Gastrocnemius medialis (tissue), 4 donors: ENCODE data around the gene ARRDC4. TPM values are rescaled to one million over a fixed set of nuclear protein-coding genes. Genes with fewer than 3 reads are reported as not detected.
A peak's percentile ranks its signal among the peaks of the same experiment; 100 is the strongest.

Experiments used
- ATAC-seq, 2 donors: fragments of 150-250 bp; one replicate each; pipeline ENCODE4 v1.9.1; 2016
- DNase-seq, 2 donors: peaks; one replicate each; pipeline ENCODE4 v3.0.0-alpha.2; 2019
- H3K27ac ChIP-seq, 4 donors: fragments of 200-600 bp; sonication (generic); 1 replicate in 1 of 4; 2 replicates in 3 of 4; pipeline ENCODE4 v1.5.1; 2016 to 2018; ENCODE audit warnings: mild to moderate bottlenecking in 2 of 4, moderate library complexity in 1 of 4
- H3K27me3 ChIP-seq, 3 donors: fragments of 200-600 bp; sonication (generic) in 2 of 3; 1 replicate in 1 of 3; 2 replicates in 2 of 3; pipeline versions ENCODE4 v1.5.1 to v1.6.0; 2016 to 2019; ENCODE audit warnings: mild to moderate bottlenecking in 1 of 3, moderate library complexity in 1 of 3
- H3K36me3 ChIP-seq, 2 donors: fragments of 200-600 bp; sonication (generic) in 1 of 2; one replicate each; pipeline ENCODE4 v1.5.1; 2017 to 2018
- H3K4me1 ChIP-seq, 2 donors: fragments of 200-600 bp; sonication (generic) in 1 of 2; one replicate each; pipeline ENCODE4 v1.5.1; 2016 to 2017; ENCODE audit warnings: mild to moderate bottlenecking in 2 of 2
- H3K4me3 ChIP-seq, 4 donors: fragments of 200-600 bp; sonication (generic) in 3 of 4; 1 replicate in 1 of 4; 2 replicates in 3 of 4; pipeline ENCODE4 v1.5.1; 2016 to 2019; ENCODE audit warnings: mild to moderate bottlenecking in 2 of 4
- H3K9me3 ChIP-seq, 3 donors: fragments of 200-600 bp; sonication (generic) in 2 of 3; 1 replicate in 1 of 3; 2 replicates in 2 of 3; pipeline ENCODE4 v1.5.1; 2016 to 2019
- POLR2A ChIP-seq, 2 donors: fragments of 450-650 bp; IDR thresholded peaks; one replicate each; pipeline ENCODE4 v1.6.1; 2017; ENCODE audit warnings: antibody characterized with exemption in 2 of 2, mild to moderate bottlenecking in 2 of 2, moderate library complexity in 2 of 2
- in situ Hi-C, 4 donors: fragments of 200-750 bp; cut with MboI; loops; one replicate each; pipeline versions ENCODE4 v1.15.0 to v1.8.0; 2017; ENCODE audit warnings: low sequenced_read_pairs in 4 of 4
- intact Hi-C: fragments of 100-400 bp; cut with DNase I; formaldehyde crosslinking; loops from one replicate; pipeline ENCODE4 v1.15.1; 2023; ENCODE audit warnings: low total_unique reads
- total RNA-seq, 4 donors: library from RNA; depleted of rRNA; stranded (reverse); fragments of >200 nt; gene quantifications; one replicate each; pipeline versions ENCODE4 v1.1.0 to v1.2.3, GENCODE V29; 2016
- TF ChIP-seq, protein P1 (sequence below), 5 experiments: fragments of 450-650 bp in 3 of 5; fragments of 200-600 bp in 2 of 5; sonication (generic) in 2 of 5; IDR thresholded peaks in 4 of 5; conservative IDR thresholded peaks in 1 of 5; 1 replicate in 4 of 5; 2 replicates in 1 of 5; pipeline ENCODE4 v1.5.1; 2016 to 2019; ENCODE audit warnings: antibody characterized with exemption in 5 of 5, mild to moderate bottlenecking in 3 of 5, moderate library complexity in 3 of 5

Gene ARRDC4
- total RNA-seq, 4 donors from 2014 or later = 11.7 to 20.6 (median 17.7) TPM

DNA sequence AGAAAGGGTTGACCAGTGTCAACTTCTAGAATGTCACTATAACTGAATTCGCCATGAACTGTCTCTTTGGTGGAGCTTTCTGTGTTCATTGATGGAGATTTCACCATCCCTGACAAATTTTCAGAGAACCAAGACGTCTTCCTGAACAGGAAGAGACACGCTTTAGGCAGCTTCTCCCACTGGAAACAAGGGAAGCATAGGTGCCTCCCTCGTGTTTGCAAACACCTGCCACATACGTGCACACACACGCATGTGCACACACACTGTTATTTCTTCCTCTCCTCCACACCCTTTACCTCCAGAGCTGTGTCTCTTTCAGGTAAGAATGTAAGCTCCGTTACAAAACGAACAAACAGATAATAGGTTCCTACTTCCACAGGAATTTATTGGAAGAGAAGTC is 15.6 kb downstream of the ARRDC4 start:
- peaks cover 0 to 28% of the 10 kb centered on the region in 2 donors for H3K36me3 ChIP-seq
- intact Hi-C loops (no loop called here), in situ Hi-C loops (no loop called here)
- DNase-seq = no peak
- no peak overlapping the region for H3K4me3 ChIP-seq
- no peak overlapping the region for H3K27ac ChIP-seq
- ATAC-seq = no peak
- TF ChIP-seq POLR2A (IDR thresholded peaks at IDR 0.05) = no peak
- TF ChIP-seq, protein P1, sequence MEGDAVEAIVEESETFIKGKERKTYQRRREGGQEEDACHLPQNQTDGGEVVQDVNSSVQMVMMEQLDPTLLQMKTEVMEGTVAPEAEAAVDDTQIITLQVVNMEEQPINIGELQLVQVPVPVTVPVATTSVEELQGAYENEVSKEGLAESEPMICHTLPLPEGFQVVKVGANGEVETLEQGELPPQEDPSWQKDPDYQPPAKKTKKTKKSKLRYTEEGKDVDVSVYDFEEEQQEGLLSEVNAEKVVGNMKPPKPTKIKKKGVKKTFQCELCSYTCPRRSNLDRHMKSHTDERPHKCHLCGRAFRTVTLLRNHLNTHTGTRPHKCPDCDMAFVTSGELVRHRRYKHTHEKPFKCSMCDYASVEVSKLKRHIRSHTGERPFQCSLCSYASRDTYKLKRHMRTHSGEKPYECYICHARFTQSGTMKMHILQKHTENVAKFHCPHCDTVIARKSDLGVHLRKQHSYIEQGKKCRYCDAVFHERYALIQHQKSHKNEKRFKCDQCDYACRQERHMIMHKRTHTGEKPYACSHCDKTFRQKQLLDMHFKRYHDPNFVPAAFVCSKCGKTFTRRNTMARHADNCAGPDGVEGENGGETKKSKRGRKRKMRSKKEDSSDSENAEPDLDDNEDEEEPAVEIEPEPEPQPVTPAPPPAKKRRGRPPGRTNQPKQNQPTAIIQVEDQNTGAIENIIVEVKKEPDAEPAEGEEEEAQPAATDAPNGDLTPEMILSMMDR (IDR thresholded peaks at IDR 0.05 in 4 of 5, conservative IDR thresholded peaks at IDR 0.05 in 1 of 5) = no peak
- H3K27me3 ChIP-seq = no peaks in the 10 kb centered on the region
- H3K4me1 ChIP-seq = no peaks in the 10 kb centered on the region
- no peaks in the 10 kb centered on the region for H3K9me3 ChIP-seq

DNA sequence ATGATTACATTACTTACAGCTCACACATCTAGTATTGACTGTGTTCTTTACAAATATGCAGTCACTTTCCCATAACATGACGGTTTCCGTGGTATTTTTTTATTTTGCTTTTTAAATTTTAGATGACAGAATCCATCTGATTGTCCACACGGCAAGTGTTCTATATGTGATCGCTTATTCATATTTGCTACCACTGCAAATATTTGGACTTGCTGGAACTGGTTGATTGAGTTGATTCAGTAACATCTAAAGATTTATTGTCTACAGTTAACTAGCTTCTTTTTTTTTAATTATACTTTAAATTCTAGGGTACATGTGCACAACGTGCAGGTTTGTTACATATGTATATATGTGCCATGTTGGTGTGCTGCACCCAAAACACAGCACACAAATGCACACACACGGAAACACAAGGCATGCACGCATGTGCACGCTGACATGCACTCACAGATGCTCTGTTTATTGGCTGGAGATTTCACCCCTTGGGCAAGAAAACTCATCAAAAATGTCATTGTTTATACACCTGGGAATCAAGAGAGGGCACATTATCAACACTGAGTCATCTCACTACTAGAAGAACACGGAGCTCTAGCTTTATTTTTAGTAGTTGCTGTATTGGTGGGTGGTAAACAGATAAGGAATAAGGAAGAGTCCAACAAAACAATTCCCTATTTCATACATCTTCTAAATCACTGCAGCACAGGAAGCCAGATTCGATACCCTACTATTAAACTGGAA is 16.4 kb downstream of the ARRDC4 start:
- Histone ChIP-seq H3K36me3 (peaks cover 0 to 20% of the 10 kb centered on the region in 2 donors), H3K27ac (no peak overlapping the region), H3K4me1 (no peaks in the 10 kb centered on the region), H3K4me3 (no peak overlapping the region), H3K9me3 (no peaks in the 10 kb centered on the region), H3K27me3 (no peaks in the 10 kb centered on the region)
- ATAC-seq (no peak), DNase-seq (no peak)
- intact Hi-C loops = no loop called here
- TF ChIP-seq, protein P1 (IDR thresholded peaks at IDR 0.05 in 4 of 5, conservative IDR thresholded peaks at IDR 0.05 in 1 of 5) = no peak
- TF ChIP-seq POLR2A (IDR thresholded peaks at IDR 0.05) = no peak
- in situ Hi-C loops = no loop called here

DNA sequence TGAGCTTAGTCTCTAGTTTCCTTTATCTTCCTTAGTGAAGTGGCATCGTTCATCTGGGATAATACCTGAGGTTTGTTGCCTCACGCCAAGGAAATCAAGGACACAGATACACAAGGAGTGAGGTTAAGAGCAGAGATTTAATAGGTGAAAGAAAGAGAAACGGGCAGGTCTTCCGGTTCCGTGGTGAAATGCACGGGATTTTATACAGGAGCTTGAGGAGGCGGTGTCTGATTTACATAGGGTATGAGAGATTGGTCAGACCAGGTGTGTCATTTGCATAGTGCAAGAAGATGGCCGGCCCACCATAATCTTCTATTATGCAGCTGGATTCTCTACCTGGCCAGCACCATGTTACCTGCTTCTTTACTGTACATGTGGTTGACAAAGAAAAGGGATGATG is 17.2 kb downstream of the ARRDC4 start:
- Histone ChIP-seq H3K4me3 (no peak overlapping the region), H3K27me3 (no peaks in the 10 kb centered on the region), H3K36me3 (peaks cover 0 to 12% of the 10 kb centered on the region in 2 donors), H3K4me1 (no peaks in the 10 kb centered on the region), H3K27ac (no peak overlapping the region), H3K9me3 (no peaks in the 10 kb centered on the region)
- ATAC-seq (no peak), DNase-seq (no peak)
- TF ChIP-seq, protein P1 (IDR thresholded peaks at IDR 0.05 in 4 of 5, conservative IDR thresholded peaks at IDR 0.05 in 1 of 5) = no peak
- no peak for TF ChIP-seq POLR2A (IDR thresholded peaks at IDR 0.05)
- intact Hi-C loops (no loop called here), in situ Hi-C loops (no loop called here)

DNA sequence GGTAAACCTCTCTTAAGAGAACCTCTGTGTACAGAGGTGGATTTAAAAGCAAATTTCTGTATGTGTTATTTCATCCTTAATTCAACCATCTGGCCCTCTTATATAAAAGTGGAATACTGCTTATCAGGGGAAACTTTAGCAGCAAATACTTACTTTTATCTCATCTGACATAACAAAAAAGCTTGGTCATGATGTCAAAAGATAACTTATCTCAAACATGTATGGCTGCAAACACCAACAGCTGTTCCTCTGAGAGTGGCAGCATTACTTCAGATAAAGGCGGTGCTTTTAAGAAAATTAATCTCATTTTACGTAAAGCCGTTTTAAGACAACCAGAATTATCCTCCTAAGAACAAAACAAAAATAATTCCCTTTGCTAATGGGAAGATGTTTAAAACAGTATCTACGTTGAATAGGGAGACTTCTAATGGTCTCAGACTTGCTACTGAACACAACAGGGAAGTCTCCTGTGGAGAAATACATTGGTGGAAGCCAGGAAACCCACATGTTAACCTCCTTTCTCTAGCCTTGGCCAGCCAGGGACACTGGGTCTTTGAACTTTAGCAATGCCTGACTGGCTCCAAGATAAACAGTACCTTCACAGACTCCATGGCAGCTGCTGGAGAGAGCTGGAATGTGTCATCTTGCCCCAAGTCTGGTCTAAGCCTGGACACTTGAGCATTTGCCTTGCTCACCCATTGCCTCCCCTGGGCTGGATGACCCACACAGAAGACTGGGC is 18.1 kb downstream of the ARRDC4 start:
- H3K27me3 ChIP-seq = no peaks in the 10 kb centered on the region
- DNase-seq (no peak), ATAC-seq (peak in 1 of 2 donors; percentile 36)
- H3K27ac ChIP-seq = no peak overlapping the region
- H3K4me1 ChIP-seq = no peaks in the 10 kb centered on the region
- TF ChIP-seq POLR2A (IDR thresholded peaks at IDR 0.05) = no peak
- TF ChIP-seq, protein P1 (IDR thresholded peaks at IDR 0.05 in 4 of 5, conservative IDR thresholded peaks at IDR 0.05 in 1 of 5) = no peak
- no peak overlapping the region for H3K4me3 ChIP-seq
- peaks cover 0 to 5% of the 10 kb centered on the region in 2 donors for H3K36me3 ChIP-seq
- in situ Hi-C loops (no loop called here), intact Hi-C loops (no loop called here)
- H3K9me3 ChIP-seq = no peaks in the 10 kb centered on the region
